ENCODE results near the gene AQP12B. TPM values are rescaled to one million over a fixed set of nuclear protein-coding genes. Genes with fewer than 3 reads are reported as not detected.
A peak's percentile ranks its signal among the peaks of the same experiment; 100 is the strongest.

The AQP12B gene
- total and polyA plus RNA-seq, 11 donors: not detected

GRCh38 chr2:240717181-240717641 is 34.5 kb upstream of the AQP12B start:
- Histone ChIP-seq H3K36me3 (no peaks in the 10 kb centered on the region), H3K27me3 (peaks cover 0 to 9% (median 0%) of the 10 kb centered on the region in 9 donors), H3K9me3 (no peaks in the 10 kb centered on the region), H3K27ac (no peak overlapping the region), H3K4me3 (no peak overlapping the region), H3K4me1 (no peaks in the 10 kb centered on the region)
- no peak for ATAC-seq
- WGBS, 4 donors: 74 to 89% (median 81%) methylated on average over 11 to 18 of the region's 18 CpGs
- TF ChIP-seq, protein P1, sequence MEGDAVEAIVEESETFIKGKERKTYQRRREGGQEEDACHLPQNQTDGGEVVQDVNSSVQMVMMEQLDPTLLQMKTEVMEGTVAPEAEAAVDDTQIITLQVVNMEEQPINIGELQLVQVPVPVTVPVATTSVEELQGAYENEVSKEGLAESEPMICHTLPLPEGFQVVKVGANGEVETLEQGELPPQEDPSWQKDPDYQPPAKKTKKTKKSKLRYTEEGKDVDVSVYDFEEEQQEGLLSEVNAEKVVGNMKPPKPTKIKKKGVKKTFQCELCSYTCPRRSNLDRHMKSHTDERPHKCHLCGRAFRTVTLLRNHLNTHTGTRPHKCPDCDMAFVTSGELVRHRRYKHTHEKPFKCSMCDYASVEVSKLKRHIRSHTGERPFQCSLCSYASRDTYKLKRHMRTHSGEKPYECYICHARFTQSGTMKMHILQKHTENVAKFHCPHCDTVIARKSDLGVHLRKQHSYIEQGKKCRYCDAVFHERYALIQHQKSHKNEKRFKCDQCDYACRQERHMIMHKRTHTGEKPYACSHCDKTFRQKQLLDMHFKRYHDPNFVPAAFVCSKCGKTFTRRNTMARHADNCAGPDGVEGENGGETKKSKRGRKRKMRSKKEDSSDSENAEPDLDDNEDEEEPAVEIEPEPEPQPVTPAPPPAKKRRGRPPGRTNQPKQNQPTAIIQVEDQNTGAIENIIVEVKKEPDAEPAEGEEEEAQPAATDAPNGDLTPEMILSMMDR (IDR thresholded peaks at IDR 0.05): no peak
- TF ChIP-seq POLR2A (IDR thresholded peaks at IDR 0.05): no peak
- DNase-seq: peak in 2 of 5 donors; percentile 15 to 51
- intact Hi-C loops (cut with DNase I): no loop called here

DNA sequence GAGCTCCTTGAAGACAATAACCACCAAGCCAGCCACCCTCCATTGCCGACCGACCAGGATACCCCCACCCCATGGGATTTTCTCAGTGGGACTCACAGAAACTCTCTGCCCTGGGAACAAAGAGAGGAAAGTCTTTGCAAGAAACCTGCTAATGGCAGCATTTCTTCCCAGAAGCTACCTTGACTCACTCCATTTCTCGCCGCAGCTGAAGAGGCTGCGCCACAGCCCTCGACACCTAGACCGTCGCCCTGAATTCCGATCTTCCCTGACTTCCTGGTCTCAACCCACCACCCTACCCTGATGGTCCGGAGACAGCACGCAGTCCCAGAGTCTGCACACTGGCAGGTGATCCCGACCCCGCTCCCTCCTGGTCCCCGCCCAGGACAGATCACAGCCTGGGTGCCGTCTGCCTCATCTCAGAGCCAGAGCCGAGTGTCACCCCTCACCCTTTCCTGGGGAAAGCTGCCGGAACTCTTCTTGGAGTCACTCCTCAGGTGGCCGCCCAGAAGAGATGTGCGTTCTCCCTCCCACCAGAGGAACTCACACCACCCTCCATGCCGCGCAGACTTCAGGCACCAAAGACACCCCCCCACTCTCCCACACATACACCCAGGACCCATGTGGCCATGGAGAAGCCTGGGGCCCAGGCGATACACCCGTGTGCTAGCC is 33.6 kb upstream of the AQP12B start:
- TF ChIP-seq, protein P1 (IDR thresholded peaks at IDR 0.05): no peak
- TF ChIP-seq POLR2A (IDR thresholded peaks at IDR 0.05): no peak
- ATAC-seq (no peak), DNase-seq (peak in 1 of 5 donors; percentile 44)
- intact Hi-C loops (cut with DNase I): no loop called here
- Histone ChIP-seq H3K4me3 (no peak overlapping the region), H3K36me3 (no peaks in the 10 kb centered on the region), H3K27ac (no peak overlapping the region), H3K9me3 (no peaks in the 10 kb centered on the region), H3K4me1 (no peaks in the 10 kb centered on the region), H3K27me3 (peaks cover 0 to 14% (median 0%) of the 10 kb centered on the region in 9 donors)
- 86 to 91% (median 88%) methylated on average over 23 of the region's 23 CpGs for WGBS, 4 donors

DNA sequence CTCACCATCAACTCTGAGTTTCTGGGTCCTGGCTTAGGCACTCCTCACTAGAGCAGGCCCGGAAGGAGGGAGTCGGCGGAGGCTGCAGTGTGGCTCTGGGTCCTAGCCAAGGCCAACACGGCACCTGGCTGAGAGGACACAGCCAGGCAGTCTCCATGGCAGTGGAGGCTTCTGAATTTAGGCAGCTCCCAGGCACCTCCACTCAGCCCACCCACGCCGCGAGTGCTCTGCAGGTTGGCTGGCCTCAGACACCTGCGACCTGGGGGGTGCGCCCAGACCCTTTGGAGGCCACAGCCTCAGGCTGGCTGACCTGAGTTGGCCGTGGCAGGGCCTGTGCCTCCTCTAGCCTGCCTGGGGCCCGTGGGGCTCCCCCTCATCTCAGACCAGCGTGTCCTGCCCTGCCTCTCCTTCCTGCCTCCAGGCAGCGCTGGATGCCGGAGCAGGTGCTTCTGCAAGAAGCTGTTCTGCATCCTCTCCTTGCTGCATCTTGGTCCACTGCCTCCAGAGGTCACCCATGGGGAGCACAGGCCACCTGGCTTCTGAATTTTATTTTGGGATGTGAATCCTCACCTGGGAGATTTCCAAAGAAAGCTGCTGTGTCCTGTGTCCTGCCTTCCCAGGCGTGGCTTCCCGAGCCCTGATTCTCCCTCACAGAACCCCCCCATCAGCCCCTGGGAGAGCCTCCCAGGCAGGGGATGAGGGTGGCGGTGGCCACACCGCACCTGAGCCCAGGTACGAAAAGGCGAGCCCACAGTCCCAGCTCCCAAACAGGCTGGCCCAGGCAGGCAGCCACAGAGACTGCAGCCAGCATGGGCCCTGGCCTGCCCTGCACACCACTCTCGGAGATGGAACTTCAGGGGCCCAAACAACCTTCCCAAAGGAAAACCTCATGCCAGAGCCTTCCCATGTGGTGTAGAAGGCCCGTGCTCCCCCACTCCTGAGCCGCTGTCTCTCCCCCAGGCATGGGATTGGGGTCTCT is 32.4 kb upstream of the AQP12B start:
- Histone ChIP-seq H3K4me1 (no peaks in the 10 kb centered on the region), H3K27ac (no peak overlapping the region), H3K27me3 (peaks cover 0 to 21% (median 0%) of the 10 kb centered on the region in 9 donors), H3K36me3 (no peaks in the 10 kb centered on the region), H3K9me3 (no peaks in the 10 kb centered on the region), H3K4me3 (no peak overlapping the region)
- TF ChIP-seq POLR2A (IDR thresholded peaks at IDR 0.05): no peak
- TF ChIP-seq, protein P1 (IDR thresholded peaks at IDR 0.05): no peak
- DNase-seq (peak in 1 of 5 donors; percentile 50), ATAC-seq (no peak)
- WGBS, 4 donors: 68 to 81% (median 72%) methylated on average over 14 to 23 of the region's 23 CpGs
- intact Hi-C loops (cut with DNase I): no loop called here

Measured in heart left ventricle (tissue), 16 donors.